NCI-H524 treated with DMSO at 0.1 percent for 48 hours (cell line): ENCODE results near the gene HOXD13.

Experiments used
- DNase-seq: peaks from one replicate; lab custom pipeline; 2025; lab: John Stamatoyannopoulos, UW

The HOXD13 gene

DNA sequence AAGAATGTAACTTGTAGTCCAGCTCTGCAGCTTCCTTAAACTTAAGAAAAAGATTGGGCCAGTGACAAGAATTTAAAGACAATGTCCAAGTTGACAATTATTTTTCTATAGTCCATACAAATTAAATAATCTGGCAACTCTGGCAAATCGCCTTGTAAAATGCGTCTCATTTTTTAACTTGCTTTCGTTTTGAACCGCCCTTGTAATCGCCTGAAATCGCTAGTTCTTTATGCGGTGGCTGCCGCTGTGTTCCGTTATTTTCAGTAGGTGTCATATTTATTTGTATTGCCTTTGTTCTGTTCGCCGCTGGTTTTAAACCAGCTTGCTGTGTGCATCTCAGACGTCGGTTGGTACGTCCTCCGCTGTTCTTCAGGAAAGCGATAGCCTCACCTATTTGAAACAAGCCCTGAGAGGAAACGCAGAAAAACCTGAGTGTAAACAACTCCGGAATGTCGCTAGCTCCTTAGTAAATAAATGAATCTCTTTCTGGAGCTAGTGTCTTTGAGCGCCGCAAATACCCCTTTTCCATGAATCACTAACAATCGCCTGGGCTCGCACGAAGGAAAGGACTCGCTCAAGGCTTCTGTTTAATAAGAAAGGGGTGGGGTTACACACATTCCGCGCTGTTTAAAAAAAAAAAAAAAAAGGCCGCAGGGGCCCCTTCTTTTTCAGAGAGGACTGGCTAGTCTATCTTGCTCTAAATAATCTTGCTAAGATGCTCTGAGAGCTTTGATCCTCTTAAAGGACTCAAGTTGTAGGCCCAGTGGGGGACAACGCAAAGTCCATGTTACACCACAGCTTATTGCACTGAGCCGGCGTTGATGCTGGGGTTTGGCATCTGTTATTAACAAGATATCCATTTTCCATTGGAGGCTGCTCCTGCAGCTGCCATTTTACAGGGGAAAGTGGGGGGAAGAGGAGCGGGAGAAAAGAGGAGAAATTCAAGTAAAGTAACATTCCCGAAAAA lies 40.0 kb downstream of the HOXD13 start:
- DNase-seq = peak; percentile 77

- no peak for DNase-seq
Measured at GRCh38 chr2:176133389-176133788, 40.9 kb downstream of the HOXD13 start.

- no peak for DNase-seq
Measured at GRCh38 chr2:176134035-176134434, 41.5 kb downstream of the HOXD13 start.

DNA sequence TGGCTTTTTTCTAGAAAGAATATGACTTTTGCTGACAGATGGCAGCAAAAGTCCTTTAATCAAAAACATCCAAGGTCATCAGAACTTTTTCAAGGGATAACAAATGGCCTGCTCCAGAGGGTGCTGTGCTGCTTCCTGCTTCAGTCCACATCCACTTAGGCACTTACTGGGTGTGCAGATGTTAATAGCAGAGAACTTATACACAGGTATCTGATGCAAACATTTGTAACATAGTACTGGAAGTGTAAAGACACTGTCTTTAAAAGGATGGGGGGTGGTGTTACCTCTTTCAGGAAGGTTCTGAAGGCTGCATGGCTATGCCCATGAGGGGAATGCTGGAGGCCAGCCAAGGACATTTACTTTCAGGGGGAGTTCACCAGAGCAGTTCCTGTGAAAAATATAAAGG lies 42.5 kb downstream of the HOXD13 start:
- DNase-seq = no peak

- no peak for DNase-seq
Measured at GRCh38 chr2:176136374-176137251, 44.1 kb downstream of the HOXD13 start.

GRCh38 chr2:176137252-176137580 lies 44.7 kb downstream of the HOXD13 start:
- DNase-seq = no peak

DNA sequence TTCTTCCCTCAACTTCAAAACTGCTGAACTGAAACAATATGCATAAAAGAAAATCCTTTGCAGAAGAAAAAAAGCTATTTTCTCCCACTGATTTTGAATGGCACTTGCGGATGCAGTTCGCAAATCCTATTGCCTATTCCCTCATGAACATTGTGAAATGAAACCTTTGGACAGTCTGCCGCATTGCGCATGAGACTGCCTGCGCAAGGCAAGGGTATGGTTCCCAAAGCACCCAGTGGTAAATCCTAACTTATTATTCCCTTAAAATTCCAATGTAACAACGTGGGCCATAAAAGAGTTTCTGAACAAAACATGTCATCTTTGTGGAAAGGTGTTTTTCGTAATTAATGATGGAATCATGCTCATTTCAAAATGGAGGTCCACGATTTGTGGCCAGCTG lies 45.4 kb downstream of the HOXD13 start:
- DNase-seq = no peak

DNA sequence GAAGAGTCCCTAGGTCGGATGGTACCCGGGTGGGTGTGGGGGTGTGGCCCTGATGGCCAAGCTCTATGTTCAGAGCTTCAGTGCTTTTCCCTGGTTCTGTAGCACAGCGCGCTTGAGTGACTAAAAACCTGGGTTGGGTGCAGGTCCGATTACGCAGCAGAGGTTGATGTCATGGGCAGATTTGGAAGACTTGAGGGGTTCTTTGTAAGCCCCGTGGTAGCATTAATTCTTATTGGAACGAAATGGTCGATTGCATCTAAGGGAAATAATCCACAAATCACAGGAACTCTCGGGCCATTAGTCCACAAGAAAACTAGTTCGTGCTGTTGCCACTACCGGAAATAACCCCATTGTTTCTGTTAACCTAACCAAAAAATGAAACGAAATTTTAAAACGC lies 46.0 kb downstream of the HOXD13 start:
- DNase-seq = no peak

DNA sequence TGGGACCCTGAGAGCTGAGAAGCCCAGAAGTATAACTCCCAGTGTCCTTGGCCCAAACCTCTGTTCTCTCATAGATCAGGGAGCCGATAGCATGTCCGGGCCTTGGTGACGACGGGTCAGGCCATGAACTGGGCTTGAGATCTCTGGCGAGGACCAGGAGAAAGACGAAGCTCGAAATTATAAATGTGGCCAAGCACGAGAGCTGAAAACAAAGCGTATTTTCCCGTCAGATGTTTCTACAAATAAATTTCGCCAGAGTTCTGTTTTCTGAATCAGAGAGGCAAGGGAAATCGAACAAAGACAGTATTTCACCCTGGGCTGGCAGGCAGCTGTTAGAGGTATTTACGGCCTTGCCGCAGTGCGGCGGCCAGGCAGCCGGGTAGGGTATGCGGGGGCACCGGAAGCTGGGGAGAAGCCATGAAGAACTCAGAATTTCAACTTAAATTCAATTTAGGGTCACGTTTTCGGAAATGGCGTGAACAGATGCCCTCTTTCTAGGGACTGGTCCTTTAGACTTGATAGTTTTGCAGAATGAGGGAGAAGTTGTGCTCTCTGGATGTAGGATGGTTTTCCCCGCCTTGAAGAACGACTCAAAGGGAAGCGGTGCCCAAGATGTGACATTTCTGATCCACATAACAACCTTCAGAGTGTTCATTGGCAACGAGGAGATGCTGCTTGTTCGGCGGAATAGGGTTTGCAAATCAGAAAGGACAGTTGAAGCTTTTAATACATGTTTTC lies 46.6 kb downstream of the HOXD13 start:
- DNase-seq = no peak

- no peak for DNase-seq
Measured at GRCh38 chr2:176139661-176140512, 47.4 kb downstream of the HOXD13 start.

- peak; percentile 55 for DNase-seq
Measured at GRCh38 chr2:176140513-176141317, 48.2 kb downstream of the HOXD13 start.

DNA sequence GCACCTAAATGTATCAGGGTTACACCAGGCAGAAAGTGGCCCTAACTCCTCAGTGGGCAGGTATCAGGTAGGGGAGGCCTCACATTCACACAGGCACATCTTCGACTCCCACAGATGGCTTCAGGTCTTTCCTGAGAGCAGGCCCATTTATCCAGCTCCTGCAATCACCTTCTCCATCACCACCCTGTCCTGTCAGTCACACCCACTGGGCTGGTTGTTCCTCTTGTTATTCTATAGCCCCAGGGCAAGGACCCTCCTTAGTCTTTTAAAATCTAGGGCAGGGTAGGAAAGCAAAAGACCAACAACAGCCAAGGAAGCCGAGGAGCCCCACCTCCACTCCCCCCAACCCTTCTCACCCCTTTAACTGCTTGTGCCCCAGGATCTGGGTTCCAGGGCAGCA lies 49.8 kb downstream of the HOXD13 start:
- DNase-seq = no peak
